ENCODE data around the gene ASPG.

GRCh38 chr14:104047761-104048160 is 37.7 kb upstream of the ASPG start:
- TF ChIP-seq TAF1 (IDR thresholded peaks at IDR 0.05; ENCODE audit: borderline replicate concordance, low read depth, low read length) = no peak
- no peak for TF ChIP-seq POLR2A (IDR thresholded peaks at IDR 0.05; ENCODE audit: low read depth, low read length)
